VCaP (cell line): ENCODE results near the gene YARS2.

ENCODE experiments used
- H3K27ac ChIP-seq: fragments of 450-650 bp; 2 replicates; pipeline ENCODE4 v1.5.1; 2017
- TF ChIP-seq, protein P1 (sequence below): fragments of 450-650 bp; conservative IDR thresholded peaks from 2 replicates; pipeline ENCODE4 v1.5.1; 2017; ENCODE audit warnings: mild to moderate bottlenecking, moderate library complexity

The YARS2 gene

DNA sequence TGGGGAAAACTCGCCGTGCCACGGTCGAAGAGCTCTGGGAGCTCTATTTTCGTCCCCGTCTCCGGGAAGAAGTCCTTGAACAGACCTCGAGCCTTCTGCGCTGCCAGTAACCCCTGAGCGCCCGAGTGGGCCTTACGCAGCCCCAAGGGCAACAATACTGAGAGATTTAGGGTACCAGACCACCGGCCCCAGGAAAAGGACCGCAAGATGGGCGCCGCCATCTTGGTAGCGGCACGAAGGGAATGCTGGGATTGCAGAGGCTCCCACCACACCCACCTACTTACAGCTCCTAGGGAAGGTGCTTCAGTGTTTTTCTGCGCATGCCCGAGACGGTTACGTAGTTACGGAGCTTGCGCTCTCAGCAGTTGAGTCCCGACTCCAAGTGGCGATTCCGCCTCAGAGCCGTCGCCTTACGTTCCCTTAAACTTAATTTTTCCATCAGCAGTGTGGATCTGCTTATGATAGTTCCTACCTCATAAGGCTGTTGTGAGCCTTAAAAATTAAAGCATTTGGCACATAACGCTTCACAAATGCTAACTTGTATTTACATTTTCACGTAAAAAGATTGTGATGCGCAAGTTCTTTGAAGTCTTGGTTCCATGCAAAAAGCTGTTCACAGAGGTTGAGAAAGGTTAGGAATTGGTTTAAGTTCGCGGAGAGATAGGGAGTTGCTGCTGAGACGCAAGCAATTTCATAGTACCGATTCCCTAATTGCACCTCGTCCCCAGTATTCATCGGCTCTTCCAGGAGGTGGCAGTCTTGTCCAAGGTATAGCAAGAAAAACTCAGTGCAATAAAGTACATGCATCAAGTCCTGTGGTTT is at the start of gene YARS2:
TSS of gene YARS2 (minus strand) at position 244 of the 822 bp plus-strand sequence. CDS start at position 221, 23 bp downstream.
- peak within 1 kb of the TSS; percentile 92 for H3K27ac ChIP-seq
- TF ChIP-seq, protein P1, sequence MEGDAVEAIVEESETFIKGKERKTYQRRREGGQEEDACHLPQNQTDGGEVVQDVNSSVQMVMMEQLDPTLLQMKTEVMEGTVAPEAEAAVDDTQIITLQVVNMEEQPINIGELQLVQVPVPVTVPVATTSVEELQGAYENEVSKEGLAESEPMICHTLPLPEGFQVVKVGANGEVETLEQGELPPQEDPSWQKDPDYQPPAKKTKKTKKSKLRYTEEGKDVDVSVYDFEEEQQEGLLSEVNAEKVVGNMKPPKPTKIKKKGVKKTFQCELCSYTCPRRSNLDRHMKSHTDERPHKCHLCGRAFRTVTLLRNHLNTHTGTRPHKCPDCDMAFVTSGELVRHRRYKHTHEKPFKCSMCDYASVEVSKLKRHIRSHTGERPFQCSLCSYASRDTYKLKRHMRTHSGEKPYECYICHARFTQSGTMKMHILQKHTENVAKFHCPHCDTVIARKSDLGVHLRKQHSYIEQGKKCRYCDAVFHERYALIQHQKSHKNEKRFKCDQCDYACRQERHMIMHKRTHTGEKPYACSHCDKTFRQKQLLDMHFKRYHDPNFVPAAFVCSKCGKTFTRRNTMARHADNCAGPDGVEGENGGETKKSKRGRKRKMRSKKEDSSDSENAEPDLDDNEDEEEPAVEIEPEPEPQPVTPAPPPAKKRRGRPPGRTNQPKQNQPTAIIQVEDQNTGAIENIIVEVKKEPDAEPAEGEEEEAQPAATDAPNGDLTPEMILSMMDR: peak; percentile 83

DNA sequence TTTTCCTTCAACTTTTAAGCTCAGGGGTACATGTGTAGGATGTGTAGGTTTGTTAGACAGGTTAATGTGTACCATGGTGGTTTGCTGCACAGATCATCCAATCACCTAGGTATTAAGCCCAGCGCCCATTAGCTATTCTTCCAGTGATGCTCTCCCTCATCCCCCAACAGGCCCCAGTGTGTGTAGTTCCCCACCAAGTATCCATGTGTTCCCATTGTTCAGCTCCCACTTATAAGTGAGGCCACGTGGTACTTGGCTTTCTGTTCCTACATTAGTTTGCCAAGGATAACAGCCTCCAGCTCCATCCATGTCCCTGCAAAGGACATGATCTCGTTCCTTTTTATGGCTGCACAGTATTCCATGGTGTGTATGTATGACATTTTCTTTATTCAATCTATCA is 48.6 kb upstream of the YARS2 start:
- H3K27ac ChIP-seq: no peak overlapping the region
- TF ChIP-seq, protein P1: no peak

DNA sequence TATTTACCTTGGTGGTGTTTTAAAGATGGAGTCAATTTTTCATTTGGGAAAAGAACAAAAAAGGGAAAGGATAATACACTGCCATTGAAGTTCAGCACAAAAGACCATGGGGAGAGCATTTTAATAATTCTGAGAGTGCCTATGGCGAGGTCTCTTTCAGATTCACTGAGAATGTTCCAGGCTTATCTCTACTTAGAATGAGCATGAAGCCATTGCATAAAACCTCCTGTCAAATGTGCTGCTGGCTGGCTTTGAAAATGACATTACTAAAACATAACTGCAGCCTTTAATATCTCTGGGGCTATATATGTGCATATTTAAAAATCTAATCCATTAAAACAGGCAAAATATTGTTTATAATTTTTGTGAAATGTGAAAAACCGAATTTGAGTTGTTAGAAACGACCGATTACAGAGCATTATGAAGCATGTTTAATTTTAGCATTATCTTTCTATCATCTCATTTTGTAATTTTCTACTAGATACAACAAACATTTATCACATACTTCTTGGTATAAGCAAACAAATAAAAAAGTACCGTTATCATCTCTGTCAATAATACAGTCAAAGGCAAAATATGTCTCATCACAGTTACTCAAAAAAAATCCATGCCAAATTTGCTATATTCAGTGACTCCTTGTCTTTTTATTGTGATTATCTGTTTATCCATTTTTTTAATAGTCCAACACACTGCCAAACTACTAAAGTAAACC is 45.7 kb upstream of the YARS2 start:
- TF ChIP-seq, protein P1: no peak
- no peak overlapping the region for H3K27ac ChIP-seq

DNA sequence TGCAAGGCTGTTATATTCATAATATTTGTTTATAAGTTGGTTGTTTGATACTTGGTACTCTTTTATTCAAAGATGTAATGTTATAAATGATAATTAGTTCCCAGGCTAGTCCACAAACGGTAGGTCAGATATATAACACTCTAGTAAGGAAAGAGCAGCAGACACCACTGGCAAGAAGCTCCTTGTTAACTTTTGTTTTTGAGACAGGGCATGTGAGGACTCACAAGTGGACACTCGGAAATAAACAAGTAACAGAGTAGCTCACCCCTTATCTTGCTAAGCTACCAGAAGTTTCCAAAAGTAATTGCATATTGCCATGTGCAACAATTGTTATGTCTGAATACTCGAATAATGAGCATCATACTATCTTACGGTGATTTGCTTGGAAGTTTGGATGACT is 38.6 kb upstream of the YARS2 start:
- TF ChIP-seq, protein P1: no peak
- H3K27ac ChIP-seq: no peak overlapping the region

DNA sequence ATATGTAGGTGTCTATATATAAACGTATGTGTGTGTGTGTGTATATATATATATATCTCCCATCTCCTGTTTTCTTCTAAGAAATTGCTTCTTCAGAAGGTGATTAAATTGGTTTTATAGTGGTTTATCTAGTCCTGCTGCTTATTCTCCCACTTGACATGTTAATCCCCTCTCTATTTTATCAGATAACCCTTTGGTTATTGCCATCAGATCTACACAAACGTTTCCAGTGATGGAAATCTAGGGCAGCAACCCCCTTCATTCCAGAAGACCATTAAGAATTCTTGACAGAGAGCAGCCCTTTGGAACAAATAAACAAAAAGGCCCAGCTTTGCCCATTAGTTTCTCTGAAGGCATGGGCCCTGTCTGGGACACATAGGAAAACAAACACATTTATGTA is 34.2 kb upstream of the YARS2 start:
- TF ChIP-seq, protein P1: no peak
- H3K27ac ChIP-seq: no peak overlapping the region

DNA sequence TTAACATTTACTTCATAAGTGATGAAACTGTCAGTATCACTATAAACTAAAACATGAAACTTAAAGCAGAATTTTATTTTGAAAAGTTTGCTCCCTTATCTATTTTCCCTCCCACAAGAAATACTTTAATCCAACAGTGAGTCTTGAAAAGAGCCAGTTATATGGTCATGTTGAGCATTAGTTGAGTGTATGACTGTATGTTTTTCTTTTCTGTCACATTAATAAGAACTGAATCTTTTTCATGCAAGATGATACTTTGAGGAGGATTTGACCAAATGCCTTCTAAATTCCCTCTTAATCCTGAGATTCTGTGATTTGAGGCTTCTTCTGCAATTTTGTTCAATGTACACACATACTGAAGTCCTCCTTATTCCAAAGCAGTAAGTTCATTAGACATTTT is 33.7 kb upstream of the YARS2 start:
- no peak overlapping the region for H3K27ac ChIP-seq
- TF ChIP-seq, protein P1: no peak

DNA sequence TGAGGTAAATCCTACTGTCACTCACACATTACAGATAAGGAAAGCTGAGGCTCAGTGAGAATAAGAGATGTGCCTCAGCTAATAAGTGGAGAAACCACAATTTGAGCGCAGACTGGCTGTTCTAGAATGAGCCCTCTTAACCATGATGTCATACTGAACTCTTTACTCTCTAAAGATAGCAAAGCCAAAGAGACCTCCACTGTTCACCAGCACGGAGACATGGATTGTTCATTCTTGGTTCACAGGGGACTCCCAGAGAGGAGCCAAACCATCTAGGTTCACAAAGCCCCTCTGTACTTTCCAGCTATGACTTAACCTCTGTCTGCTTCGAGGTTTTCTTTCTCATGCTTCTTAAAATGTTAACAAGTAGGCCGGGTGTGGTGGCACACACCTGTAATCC is 32.7 kb upstream of the YARS2 start:
- TF ChIP-seq, protein P1: no peak
- H3K27ac ChIP-seq: no peak overlapping the region
